HL-60 (cell line): ENCODE measurements around the gene SLC1A6.

Source experiments
- DNase-seq, 2 experiments: peaks; one replicate each; pipeline ENCODE4 v3.0.0-alpha.2; 2010 to 2020; ENCODE audit warnings: low read depth in 1 of 2, low spot score in 1 of 2
- H3K27ac ChIP-seq: fragments of 250-450 bp; sonication (Bioruptor Pico); replicated peaks from 2 replicates; pipeline ENCODE4 v1.5.1; 2020; ENCODE audit warnings: mild to moderate bottlenecking, moderate library complexity
- H3K27me3 ChIP-seq: fragments of 250-450 bp; sonication (Bioruptor Pico); 2 replicates; pipeline ENCODE4 v1.5.1; 2021; ENCODE audit warnings: mild to moderate bottlenecking, moderate library complexity; ENCODE audit not compliant: insufficient read depth, poor library complexity, severe bottlenecking
- H3K4me3 ChIP-seq: replicated peaks from 2 replicates; pipeline ENCODE4 v1.5.1; 2011; ENCODE audit warnings: mild to moderate bottlenecking, control low read depth, low read length; ENCODE audit not compliant: insufficient read depth
- GABPA ChIP-seq: IDR thresholded peaks from 2 replicates; pipeline ENCODE4 v1.6.1; 2012; ENCODE audit warnings: low read depth
- POLR2AphosphoS5 ChIP-seq: IDR thresholded peaks from 2 replicates; pipeline ENCODE4 v1.6.1; 2012; ENCODE audit warnings: low read depth
- SPI1 ChIP-seq: IDR thresholded peaks from 2 replicates; pipeline ENCODE4 v1.6.1; 2012; ENCODE audit warnings: low read depth, mild to moderate bottlenecking, borderline replicate concordance
- TF ChIP-seq, protein P1 (sequence below): IDR thresholded peaks from one replicate; pipeline ENCODE4 v1.5.1; 2011; ENCODE audit warnings: low read length, control low read depth, inconsistent platforms; ENCODE audit not compliant: insufficient read depth
- TF ChIP-seq, protein P2 (sequence below): IDR thresholded peaks from 2 replicates; pipeline ENCODE4 v1.6.1; 2012; ENCODE audit warnings: low read depth; ENCODE audit not compliant: insufficient replicate concordance

The SLC1A6 gene

DNA sequence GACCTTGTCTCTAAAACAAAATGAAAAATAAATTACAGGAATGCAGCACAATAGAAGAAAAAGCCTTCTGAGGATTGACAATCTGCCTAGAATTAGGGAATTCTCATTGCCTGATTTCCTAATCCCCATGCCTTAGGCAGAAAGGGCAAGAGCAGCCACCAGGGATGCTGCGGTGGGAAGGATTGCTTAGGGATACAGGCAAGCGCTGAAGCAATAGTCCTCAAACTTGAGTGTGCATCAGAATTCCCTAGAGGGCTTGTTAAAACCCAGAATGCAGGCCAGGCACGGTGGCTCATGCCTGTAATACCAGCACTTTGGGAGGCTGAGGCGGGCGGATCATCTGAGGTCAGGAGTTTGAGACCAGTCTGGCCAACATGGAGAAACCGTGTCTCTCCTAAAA lies 39.4 kb downstream of the SLC1A6 start:
- TF ChIP-seq POLR2AphosphoS5 = no peak
- TF ChIP-seq, protein P1, sequence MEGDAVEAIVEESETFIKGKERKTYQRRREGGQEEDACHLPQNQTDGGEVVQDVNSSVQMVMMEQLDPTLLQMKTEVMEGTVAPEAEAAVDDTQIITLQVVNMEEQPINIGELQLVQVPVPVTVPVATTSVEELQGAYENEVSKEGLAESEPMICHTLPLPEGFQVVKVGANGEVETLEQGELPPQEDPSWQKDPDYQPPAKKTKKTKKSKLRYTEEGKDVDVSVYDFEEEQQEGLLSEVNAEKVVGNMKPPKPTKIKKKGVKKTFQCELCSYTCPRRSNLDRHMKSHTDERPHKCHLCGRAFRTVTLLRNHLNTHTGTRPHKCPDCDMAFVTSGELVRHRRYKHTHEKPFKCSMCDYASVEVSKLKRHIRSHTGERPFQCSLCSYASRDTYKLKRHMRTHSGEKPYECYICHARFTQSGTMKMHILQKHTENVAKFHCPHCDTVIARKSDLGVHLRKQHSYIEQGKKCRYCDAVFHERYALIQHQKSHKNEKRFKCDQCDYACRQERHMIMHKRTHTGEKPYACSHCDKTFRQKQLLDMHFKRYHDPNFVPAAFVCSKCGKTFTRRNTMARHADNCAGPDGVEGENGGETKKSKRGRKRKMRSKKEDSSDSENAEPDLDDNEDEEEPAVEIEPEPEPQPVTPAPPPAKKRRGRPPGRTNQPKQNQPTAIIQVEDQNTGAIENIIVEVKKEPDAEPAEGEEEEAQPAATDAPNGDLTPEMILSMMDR = no peak
- no peak for TF ChIP-seq GABPA
- no peak for TF ChIP-seq SPI1
- TF ChIP-seq, protein P2, sequence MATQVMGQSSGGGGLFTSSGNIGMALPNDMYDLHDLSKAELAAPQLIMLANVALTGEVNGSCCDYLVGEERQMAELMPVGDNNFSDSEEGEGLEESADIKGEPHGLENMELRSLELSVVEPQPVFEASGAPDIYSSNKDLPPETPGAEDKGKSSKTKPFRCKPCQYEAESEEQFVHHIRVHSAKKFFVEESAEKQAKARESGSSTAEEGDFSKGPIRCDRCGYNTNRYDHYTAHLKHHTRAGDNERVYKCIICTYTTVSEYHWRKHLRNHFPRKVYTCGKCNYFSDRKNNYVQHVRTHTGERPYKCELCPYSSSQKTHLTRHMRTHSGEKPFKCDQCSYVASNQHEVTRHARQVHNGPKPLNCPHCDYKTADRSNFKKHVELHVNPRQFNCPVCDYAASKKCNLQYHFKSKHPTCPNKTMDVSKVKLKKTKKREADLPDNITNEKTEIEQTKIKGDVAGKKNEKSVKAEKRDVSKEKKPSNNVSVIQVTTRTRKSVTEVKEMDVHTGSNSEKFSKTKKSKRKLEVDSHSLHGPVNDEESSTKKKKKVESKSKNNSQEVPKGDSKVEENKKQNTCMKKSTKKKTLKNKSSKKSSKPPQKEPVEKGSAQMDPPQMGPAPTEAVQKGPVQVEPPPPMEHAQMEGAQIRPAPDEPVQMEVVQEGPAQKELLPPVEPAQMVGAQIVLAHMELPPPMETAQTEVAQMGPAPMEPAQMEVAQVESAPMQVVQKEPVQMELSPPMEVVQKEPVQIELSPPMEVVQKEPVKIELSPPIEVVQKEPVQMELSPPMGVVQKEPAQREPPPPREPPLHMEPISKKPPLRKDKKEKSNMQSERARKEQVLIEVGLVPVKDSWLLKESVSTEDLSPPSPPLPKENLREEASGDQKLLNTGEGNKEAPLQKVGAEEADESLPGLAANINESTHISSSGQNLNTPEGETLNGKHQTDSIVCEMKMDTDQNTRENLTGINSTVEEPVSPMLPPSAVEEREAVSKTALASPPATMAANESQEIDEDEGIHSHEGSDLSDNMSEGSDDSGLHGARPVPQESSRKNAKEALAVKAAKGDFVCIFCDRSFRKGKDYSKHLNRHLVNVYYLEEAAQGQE = no peak
- no peak overlapping the region for H3K27ac ChIP-seq
- H3K27me3 ChIP-seq = no peaks in the 10 kb centered on the region
- no peak overlapping the region for H3K4me3 ChIP-seq
- DNase-seq = no peak

DNA sequence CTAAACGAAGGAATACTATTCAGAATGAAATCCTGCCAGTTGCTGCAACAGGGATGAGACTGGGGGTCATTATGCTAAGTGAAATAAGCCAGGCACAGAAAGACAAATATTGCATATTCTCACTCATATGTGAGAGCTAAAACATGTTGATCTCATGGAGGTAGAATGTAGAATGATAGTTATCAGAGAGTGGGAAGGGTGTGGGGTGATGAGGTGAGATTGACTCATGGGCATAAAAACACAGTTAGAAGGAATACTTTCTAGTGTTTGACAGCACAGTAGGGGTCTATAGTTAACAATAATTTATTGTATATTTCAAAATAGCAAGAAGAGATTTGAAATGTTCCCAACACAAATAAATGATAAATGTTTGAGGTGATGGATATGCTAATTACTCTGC lies 46.2 kb downstream of the SLC1A6 start:
- H3K27ac ChIP-seq = no peak overlapping the region
- no peak overlapping the region for H3K4me3 ChIP-seq
- no peak for TF ChIP-seq POLR2AphosphoS5
- TF ChIP-seq, protein P1 = no peak
- no peak for TF ChIP-seq SPI1
- TF ChIP-seq, protein P2 = no peak
- TF ChIP-seq GABPA = no peak
- H3K27me3 ChIP-seq = peaks cover 2% of the 10 kb centered on the region
- DNase-seq = no peak

DNA sequence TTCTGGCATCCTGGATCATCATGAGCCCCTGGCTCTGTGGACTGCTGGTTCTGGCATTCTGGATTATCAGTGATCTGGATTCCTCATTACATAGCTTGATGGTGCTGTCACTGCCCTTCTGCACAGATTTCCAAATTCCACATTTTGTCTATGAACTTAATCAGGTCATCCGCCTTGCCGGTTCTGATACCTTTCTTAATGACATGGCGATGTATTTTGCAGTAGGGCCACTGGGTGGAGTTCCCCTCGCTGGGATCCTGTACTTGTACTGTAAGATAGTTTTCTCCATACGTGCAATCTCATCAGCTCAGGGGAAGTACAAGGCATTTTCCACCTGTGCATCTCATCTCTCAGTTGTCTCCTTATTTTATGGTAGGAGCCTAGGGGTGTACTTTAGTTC lies 62.8 kb downstream of the SLC1A6 start:
- DNase-seq = no peak

More for the DNA sequence above, 62.8 kb downstream of the SLC1A6 start:
- Histone ChIP-seq H3K27ac (no peak overlapping the region), H3K4me3 (no peak overlapping the region), H3K27me3 (no peaks in the 10 kb centered on the region)
- TF ChIP-seq POLR2AphosphoS5 = no peak
- TF ChIP-seq, protein P2 = no peak
- TF ChIP-seq, protein P1 = no peak
- TF ChIP-seq SPI1 = no peak
- no peak for TF ChIP-seq GABPA
